Fibroblast of skin of left biceps (primary cell): ENCODE data around the gene ANKRD33B.
"Not testable (repeated sequence)": the region's sequence is repeated elsewhere in the genome, so short reads cannot be mapped to it uniquely, and the experiment has no call there.

Experiments used
- DNase-seq, 2 experiments: peaks; one replicate each; pipeline ENCODE4 v3.0.0-alpha.2; 2013; ENCODE audit warnings: low read depth in 2 of 2

ANKRD33B gene

DNA sequence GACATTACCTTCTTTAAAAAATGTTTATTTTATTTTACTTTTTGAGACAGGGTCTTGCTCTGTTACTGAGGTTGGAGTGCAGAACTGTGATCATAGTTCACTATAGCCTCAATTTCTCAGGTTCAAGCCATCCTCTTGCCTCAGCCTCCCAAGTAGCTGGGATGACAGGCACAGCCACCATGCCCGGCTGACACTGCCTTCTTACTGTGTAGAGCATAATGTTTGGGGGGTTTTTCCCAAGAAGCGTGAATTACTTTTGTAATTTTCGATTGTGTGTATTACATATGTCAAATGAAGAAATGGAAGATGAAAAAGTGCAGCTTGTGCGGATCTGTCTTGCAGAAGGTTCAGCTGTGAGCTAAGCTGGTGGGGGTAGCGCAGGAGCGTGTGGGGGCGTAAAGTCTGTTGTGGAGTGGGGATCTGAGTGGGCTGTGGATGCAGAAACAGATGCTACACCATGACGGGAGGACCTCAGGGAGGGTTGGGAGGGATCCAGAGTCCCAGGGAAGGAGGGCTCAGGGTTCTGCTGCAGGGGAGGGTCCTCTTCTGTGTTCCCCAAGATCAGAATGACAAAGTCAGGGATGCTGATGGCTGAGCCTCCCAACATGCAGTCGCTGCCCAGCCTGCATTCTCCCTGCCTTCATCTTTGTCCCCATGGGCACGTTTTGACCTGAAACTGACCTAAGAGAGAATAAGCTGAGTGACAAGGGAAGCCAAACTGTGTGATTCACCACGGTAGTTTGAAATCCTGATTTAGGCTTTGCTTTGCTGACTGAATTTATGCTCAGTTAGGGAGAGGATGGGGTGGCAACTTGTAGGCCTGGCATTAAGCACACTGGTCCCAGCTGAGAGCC lies 6.8 kb upstream of the ANKRD33B start:
- no peak for DNase-seq

DNA sequence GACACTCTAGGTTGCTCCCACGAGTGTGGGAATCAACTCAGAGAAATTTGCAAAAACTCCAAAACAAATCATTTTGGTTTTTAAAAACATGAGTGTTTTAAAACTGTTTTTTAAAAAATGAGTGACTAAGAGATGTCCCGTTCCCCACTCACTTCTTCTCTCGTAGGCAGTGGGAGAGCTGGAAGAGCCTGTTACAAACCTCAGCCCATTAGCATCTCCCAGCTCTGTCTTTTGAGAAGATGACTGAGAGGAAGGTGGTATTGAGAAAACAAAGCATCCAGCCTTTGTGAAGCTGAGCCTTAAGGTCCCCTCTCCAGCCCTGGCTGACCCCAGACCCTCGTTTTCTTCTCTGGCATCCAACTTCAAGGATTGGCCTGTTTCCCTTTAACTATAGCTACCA lies 4.7 kb upstream of the ANKRD33B start:
- DNase-seq, result no peak

DNA sequence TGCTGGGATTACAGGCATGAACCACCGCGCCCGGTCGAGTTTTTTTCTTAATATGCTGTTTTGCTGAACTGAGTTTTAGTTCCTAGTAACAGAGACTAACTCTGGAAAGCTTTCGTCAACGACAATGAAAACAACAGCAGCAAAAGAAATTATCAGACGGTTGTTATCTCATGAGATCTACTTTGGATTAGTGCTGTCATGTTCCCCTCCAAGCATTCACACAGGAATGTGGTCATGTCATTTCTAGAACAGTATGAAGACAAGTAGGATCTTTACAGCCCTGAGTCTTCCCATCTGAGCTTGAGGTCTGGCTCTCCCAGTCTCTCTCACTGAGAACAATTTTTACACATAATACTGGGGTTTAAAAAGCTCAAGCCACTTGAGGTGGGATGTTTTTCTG lies 4.0 kb upstream of the ANKRD33B start:
- no peak for DNase-seq

DNA sequence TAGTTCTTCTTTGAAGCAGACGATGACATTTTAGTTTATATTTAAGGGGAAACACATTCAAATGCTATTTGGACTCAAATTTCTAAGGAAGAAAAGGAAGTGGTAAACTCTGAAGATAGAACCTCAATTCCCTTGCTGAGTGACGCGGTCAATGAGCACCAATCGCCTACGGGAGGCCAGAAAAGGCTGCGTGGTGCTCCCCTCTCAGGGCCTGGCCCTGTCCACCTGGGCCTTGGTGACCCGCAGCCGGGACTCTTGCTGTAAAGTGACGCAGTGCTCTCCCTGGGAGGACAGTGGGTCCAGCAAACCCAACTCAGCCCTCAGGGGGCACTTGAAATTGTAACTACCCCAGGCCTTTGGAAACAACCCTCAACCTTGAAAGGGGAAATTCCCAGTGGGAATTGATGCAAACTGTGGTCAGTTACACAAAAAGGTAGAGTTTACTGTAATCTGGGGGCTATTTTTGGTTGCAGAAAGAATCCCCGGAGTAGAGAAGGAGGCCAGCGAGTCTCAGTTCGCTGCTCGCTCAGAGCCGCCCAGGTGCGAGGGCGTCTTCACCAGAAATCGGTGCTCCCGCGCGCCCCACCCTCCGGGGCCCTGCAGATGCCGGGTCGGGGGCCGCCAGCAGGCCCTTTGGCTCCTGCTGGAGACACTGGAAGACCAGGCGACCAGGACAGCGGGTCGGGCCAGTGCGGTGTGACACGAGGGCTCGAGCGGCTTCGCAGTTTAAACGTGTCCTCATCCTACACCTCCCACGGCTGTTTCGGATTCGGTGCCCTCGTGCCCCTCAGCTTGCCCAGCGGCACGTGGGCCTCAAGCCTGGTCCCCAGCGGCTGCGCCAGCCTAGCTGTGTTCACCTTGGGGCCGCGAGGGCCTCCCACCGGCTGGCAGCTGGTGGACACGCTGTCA lies 1.4 kb upstream of the ANKRD33B start:
- no peak for DNase-seq

DNA sequence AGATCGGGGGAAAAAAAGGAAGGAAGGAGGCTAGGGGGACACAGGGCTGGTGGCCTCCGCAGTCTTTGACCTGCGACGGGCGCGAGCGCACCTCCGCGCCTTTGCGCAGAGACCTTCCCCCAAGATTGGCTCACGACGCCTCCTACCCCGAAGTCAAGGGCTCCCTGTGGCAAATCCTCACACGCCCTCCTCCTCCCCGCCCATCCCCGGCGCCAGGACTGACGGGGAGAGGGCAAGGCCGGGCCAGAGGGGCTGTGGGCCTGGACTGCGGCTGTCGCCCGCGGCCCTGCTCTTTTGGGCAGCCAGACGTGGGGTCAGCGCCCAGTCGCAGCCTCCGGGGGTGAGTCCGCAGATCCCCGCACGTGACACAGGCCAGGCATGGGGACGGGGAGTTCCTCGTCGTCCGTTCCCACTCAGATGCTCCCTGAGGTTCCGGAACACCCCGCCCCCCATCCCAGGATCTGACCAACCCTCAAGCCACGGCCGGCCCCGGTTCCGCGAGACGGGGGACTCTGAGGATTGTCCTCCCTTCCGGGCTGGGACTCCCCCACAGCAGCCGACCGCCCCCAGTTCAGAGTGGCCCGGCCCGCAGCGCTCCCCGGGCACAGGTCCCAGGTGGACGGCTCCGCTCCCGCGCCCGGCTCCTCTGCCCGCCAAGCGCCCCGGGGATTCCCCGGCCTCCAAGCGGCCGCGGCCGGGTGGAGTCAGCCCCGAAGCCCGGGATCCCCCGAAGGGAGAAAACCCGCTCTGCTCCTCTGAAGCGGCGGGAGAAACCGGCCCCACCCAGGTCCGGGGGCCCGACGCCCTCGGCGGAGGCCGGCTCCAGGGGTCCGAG lies 543 bp upstream of the ANKRD33B start:
- no peak for DNase-seq

DNA sequence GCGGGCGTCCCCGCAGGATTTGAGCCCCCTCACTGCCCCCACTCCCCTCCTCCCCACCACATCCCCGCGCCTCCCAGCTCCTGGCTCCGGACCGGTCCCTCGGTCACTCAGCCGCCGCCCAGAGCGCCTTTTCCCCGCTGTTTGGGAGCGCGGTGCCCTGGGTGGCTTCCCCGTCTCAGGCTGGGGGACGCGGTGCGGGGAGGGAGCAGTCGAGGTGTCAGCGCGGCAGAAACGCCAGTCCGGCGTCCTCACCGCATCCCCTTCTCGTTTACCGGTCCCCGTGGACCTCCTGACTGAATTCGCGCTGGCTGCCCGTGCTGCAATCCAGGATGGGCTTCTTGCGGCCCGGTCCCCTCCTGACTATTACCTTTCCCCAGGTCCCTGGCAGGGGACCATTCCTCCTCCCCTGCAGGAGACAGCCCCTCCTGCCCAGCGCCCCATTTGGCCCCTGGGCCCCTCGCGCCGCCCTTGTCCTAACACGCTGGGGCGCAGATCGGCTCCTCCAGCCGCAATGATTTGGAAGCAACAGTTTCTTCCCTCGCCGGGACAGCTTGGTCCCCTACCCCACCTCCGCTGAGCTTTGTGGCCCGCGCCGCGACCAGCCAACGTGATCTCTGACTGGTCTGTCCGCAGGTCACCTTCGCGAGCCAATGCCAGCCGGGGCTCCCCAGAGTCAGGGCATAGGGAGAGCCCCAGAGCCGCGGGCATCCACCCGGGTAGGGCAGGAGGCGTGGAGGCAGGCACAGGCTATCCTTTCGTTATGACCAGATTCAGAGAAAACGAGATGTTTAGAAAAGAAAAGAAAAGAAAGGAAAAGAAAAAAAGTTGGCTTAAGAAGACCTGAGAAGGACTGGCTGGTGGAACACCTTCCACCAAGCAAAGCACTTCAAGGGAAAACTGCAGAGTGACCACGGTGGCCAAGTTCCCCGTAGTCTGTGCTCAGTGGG lies 1.2 kb downstream of the ANKRD33B start:
- no peak for DNase-seq

DNA sequence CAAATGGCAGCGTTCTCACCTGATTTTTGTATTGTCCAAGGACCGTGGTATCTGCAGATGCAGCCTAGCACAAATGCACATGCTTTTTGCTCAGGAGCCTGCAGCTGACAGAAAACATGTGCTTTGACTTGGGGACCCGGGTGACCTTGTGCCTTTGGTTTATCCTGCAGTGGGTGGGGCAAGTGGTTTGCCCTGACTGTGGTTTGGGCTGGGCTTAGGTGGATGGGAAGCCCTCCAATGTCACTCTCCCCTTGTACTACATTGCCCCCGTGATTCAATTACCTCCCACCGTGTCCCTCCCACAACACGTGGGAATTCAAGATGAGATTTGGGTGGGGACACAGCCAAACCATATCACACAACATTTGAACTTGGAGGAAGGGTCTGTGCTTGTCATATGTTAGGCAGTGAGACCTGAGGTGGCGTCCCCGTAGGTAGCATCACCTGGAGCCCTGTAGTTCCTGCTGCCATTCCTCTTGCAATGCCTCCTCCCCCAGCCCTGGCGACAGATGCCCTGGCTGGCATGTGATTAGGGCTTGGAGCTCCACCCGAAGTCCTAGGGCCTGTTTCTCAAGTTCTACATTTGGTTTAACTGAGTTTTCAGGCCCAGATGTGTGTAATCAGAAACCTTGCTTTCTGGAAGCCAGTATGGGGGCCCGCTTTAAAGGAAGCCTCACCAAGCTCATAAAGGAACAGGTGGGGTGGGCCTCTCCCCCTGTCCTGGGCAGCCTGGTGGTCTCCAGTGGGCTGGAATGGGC lies 2.1 kb downstream of the ANKRD33B start:
- DNase-seq, result no peak

DNA sequence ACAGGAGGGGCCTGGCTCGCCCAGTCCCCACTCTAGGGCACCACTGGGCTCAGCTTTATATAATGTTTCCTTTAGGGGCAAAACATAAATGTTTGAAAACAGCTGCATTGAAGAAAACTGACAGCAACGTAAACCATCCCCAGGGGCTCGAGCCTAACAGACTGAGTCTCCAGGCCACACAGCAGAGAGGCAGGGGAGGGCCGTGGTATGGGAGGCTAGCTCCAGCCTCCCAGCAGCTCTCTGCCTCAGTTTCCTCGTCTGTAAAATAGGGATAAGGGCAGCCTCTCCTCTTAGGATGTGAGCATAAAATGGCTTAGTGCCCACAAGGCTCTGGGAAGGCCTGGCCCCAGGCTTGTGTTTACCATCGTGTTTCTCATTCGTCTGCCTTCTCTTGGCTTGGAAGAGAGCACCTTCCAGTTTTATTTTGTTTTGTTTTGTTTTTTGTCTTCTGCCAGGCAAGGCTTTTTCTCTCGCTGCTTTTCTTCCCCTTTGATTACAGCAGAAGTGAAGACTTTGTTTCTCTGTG lies 2.7 kb downstream of the ANKRD33B start:
- no peak for DNase-seq

DNA sequence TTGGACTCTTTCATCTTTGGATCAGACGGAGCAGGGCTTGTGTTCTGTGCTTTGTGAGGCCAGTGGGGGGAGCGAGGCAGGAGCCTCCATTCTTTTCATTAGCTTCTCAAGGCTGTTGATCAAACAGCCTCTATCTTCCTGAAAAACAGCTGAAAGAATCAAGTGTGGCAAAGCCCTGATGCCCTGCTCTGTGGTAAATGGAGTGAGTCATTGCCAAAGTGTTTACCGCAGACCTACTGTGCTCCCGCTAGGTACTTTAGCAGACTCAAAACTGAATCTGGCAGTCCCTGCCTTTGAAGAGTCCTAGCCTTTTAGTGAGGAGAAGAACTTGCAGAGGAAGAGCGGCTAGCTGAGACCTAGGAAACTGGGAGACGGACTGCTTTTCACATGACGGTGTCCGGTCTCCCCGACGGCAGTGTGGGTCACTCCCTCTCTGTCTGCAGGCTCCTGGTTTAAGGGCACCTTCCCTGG lies 3.3 kb downstream of the ANKRD33B start:
- no peak for DNase-seq

DNA sequence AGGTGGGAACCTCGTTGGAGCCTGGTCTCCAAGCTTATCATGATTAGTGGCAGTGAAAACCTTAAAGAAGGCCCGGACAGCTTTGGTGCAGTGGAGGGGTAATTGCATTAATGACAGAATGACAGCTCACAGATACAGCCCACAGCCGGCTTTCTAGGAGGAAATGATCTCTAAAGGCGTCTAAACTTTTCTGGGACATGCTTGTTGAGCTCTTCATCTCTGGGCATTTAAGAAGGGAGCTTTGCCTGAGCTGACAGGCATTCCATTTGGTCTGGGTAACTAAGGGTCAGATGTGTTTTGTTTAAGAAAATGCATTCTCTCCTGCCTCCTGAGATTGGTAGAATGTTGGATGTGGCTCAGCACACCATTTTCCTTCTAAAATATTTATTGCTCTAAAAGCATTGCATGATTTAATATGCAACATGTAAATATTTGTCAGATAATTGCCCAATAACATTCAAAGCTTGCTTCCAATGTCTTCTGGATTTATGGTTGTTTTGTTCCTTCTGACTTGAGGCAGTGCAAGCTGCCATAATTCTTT lies 4.0 kb downstream of the ANKRD33B start:
- peak; percentile 44 to 50 for DNase-seq

DNA sequence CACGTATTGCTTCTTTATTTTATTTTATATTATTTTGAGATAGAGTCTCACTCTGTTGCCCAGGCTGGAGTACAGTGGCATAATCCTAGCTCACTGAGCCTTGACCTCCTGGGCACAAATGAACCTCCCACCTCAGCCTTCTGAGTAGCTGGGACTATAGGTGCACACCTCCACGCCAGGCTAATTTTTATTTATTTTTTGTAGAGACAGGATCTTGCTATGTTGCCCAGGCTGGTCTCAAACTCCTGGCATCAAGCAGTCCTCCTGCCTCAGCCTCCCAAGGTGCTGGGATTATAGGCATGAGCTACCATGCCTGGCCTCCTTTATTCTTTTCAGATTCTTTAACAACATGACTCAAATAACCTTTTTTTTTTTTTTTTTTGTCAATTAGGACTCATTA lies 6.7 kb downstream of the ANKRD33B start:
- DNase-seq, result not testable (repeated sequence)

DNA sequence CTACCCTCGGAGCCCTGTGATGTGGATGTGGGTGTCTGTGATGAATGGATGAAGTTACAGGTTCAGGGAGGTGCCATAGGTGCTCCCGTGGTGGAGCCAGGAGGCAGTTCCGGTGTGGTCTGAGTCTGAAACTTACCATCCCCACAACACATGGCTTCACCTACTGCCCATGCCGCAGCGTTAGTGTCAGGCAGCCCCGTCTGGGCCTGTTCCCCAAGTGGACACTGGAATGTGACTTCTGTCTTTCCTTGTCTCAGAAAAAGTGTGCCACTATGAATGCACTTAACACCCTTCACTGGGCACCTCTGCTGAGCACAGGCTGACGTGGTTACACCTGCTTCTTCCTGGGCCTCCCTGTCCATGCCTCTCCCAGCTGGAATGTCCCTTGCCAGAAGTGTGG lies 8.6 kb downstream of the ANKRD33B start:
- DNase-seq, result no peak

DNA sequence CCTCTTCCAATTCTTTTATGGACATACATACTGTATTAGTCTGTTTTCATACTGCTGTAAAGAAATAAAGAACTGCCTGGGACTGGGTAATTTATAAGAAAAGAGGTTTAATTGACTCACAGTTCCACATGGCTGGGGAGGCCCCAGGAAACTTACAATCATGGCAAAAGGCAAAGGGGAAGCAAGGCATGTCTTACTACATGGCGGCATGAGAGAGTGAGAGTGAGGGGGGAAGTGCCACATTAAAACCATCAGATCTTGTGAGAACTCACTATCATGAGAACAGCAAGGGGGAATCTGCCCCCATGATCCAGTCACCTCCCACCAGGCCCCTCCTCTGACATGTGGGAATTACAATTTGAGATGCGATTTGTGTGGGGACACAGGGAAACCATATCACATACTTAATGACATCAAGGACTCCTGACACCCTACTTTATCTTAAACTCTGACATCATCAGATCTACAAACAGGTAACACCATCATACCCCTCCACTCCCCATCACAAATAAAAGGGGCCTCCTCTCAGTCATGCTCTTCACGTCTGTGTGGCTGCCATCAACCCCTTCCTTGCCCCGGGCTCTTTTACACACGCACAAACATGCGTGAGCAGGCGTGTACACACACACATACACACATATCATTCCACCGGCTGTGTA lies 9.7 kb downstream of the ANKRD33B start:
- DNase-seq, result no peak

DNA sequence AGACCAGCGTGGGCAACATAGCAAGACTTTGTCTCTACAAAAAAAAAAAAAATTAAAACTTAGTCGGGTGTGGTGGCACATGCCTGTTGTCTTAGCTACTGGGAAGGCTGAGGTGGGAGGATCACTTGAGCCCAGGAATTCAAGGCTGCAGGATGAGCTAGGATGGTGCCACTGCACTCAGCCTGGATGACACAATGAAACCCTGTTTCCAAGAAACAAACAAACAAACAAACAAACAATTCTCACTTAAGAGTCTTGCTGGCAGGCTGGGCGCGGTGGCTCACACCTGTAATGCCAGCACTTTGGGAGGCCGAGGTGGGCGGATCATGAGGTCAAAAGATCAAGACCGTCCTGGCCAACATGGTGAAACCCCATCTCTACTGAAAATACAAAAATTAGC lies 11.0 kb downstream of the ANKRD33B start:
- DNase-seq, result not testable (repeated sequence)

DNA sequence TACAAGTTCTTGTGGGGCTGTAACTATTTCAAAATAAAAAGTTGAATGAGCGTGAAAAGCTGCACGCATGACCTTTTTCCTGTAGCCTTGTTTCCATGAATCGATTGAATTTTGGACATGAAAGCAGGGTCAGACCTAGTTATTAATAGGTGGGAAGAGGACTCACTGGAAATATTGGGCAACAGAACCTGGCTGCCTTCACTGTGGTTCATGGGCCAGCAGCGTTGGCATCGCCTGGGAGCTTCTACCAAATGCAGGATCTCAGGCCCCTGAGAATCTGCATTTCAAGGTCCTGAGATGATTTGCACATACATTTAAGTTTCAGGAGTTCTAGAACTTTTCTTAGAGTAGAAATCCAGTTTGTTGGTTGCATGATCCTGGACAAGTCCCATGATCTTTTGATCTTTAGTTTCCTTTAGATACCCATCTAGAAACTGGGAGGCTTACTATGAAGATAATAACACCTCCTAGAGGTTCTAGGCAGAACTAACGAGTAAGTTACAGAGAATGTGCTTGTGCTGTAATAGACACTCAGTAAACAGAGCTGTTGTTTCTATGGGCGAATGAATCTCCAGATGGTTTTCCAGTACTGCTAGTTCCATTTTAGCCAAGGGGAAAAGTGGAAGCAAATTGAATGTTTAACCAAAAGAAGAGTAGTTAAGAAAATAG lies 12.4 kb downstream of the ANKRD33B start:
- no peak for DNase-seq

DNA sequence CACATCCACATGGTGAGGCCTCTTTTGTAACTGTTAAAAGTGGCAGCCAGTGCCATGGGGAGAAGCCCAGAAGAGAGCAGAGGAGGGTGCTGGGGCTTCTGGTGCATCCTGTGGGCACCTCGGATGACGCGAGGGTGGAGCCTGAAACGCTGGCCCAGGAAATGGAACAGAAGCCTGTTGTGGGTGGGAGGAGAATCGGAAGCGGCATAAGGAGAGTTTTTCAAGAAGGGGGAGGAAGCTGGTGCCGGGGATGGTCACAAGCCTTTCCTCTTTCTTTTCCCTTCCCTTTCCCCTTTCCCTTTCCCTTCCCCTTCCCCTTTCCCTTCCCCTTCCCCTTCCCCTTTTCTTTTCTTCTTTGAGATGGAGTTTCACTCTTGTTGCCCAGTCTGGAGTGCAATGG lies 12.9 kb downstream of the ANKRD33B start:
- DNase-seq, result no peak

DNA sequence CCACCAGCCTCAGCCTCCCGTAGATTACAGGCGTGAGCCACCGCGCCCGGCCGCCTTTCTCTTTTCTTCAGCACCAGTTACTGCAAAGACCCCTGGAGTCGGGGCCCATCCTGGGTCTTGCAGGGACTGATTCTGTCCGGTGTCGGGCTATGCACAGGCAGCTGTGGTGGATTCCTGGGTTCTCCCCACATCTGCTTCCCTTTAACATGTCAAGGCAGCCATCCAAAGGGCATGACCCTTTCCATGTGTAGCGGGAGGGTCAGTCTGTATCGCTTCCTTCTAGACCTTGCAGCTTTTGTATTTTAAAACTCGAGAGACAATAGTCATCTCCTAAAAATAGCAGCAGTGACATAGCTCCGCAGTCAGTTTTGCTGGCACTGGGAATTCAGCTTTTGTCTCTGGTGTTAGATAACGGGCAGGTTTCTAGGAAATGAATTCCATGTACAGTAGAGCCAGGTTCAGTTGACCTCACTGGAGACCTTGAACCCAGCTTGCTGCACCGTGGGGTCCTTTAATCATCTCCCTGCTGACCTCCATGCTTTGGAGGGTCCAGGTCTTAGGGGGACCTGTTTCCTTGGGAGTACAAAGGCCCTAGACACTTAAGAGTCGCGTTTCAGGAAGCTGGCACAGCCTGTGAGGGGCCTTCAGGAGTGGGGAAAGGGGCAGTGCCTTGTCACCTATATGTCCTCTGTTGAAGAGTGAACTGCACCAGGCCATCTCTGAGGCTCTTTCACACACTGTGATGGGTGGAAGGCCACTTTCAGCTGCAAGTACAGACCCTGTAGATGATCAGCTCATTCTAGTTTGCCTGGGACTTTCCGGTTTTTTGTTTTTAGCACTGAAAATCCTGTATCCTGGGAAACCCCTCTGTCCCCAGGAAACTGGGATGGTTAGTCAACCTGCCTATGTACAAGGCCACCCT lies 13.8 kb downstream of the ANKRD33B start:
- DNase-seq, result no peak
